ENCODE results near the gene TSKU. TPM values are rescaled to one million over a fixed set of nuclear protein-coding genes. Genes with fewer than 3 reads are reported as not detected.

The TSKU gene
- total and polyA plus RNA-seq, 9 of the 15 experiments (the other 6 are each of a cell fraction or from before 2014, with no cell fraction given): 0.60 to 11.9 (median 8.4) TPM

- TF ChIP-seq CXXC5 (CRISPR knock-in tag; IDR thresholded peaks at IDR 0.05) (peak; percentile 61), PHB (CRISPR knock-in tag; IDR thresholded peaks at IDR 0.05) (no peak), SIRT6 (IDR thresholded peaks at IDR 0.05; ENCODE audit: low read depth, low read length) (no peak), CBX1 (IDR thresholded peaks at IDR 0.05; ENCODE audit: low read depth) (no peak), ZNF668 (CRISPR knock-in tag; IDR thresholded peaks at IDR 0.05) (no peak; the same call in 1 of the 2 replicates), PREB (CRISPR knock-in tag; IDR thresholded peaks at IDR 0.05) (peak; percentile 74; the same call in 1 of the 2 replicates), ILF3 (IDR thresholded peaks at IDR 0.05; ENCODE audit: borderline replicate concordance) (no peak), TBL1XR1 (IDR thresholded peaks at IDR 0.05; ENCODE audit: low read length in 2 of 2) (no peak), NCOA1 (IDR thresholded peaks at IDR 0.05; ENCODE audit: low read depth) (peak; percentile 73; the same call in 1 of the 2 replicates), ZNF609 (CRISPR knock-in tag; IDR thresholded peaks at IDR 0.05; ENCODE audit: borderline replicate concordance) (no peak), E2F6 (IDR thresholded peaks at IDR 0.05; ENCODE audit: borderline replicate concordance in 1 of 2, extremely low read depth in 1 of 2, insufficient read depth in 1 of 2, insufficient read length in 1 of 2, low read depth in 1 of 2, low read length in 1 of 2, poor library complexity in 1 of 2, severe bottlenecking in 1 of 2) (no peak), KDM1A (IDR thresholded peaks at IDR 0.05) (peak in 1 of 2 experiments; percentile 18; a peak in 1 of 4 replicates), RFX5 (IDR thresholded peaks at IDR 0.05; ENCODE audit: low read depth, low read length) (no peak), KAT7 (CRISPR knock-in tag; IDR thresholded peaks at IDR 0.05; ENCODE audit: borderline replicate concordance) (no peak), RAD51 (IDR thresholded peaks at IDR 0.05; ENCODE audit: borderline replicate concordance, low read depth) (no peak), MITF (IDR thresholded peaks at IDR 0.05) (no peak), ELF2 (CRISPR knock-in tag; IDR thresholded peaks at IDR 0.05) (no peak)
Observed at GRCh38 chr11:76745561-76746207, 37.5 kb upstream of the TSKU start (continued).

All from K562 (cell line).